ENCODE measurements around the gene LARP7.

Gene LARP7

GRCh38 chr4:112702892-112703291, 65.9 kb downstream of the LARP7 start:
- TF ChIP-seq TOX (CRISPR knock-in tag; IDR thresholded peaks at IDR 0.05; ENCODE audit: borderline replicate concordance) (no peak), POU6F1 (CRISPR knock-in tag; IDR thresholded peaks at IDR 0.05; ENCODE audit: borderline replicate concordance, low read depth) (no peak), CREB5 (CRISPR knock-in tag; IDR thresholded peaks at IDR 0.05; ENCODE audit: low read depth) (no peak), GLIS3 (CRISPR knock-in tag; IDR thresholded peaks at IDR 0.05) (no peak), ISL1 (CRISPR knock-in tag; IDR thresholded peaks at IDR 0.05) (no peak), RARB (CRISPR knock-in tag; IDR thresholded peaks at IDR 0.05) (no peak), PPARA (CRISPR knock-in tag; IDR thresholded peaks at IDR 0.05; ENCODE audit: borderline replicate concordance) (no peak), ZNF565 (CRISPR knock-in tag; conservative IDR thresholded peaks at IDR 0.05; ENCODE audit: low read depth) (no peak), TSHZ2 (CRISPR knock-in tag; IDR thresholded peaks at IDR 0.05) (no peak)
- ATAC-seq: no peak

- ATAC-seq: no peak
- TF ChIP-seq ZNF70 (CRISPR knock-in tag; IDR thresholded peaks at IDR 0.05) (no peak), ESRRG (CRISPR knock-in tag; IDR thresholded peaks at IDR 0.05) (no peak), GLIS3 (CRISPR knock-in tag; IDR thresholded peaks at IDR 0.05) (no peak), SNAI2 (CRISPR knock-in tag; IDR thresholded peaks at IDR 0.05) (no peak), TOX (CRISPR knock-in tag; IDR thresholded peaks at IDR 0.05; ENCODE audit: borderline replicate concordance) (no peak), ZC3H10 (CRISPR knock-in tag; IDR thresholded peaks at IDR 0.05) (no peak), ZFP30 (CRISPR knock-in tag; IDR thresholded peaks at IDR 0.05) (no peak), TCF4 (CRISPR knock-in tag; IDR thresholded peaks at IDR 0.05; ENCODE audit: borderline replicate concordance) (no peak), POU6F1 (CRISPR knock-in tag; IDR thresholded peaks at IDR 0.05; ENCODE audit: borderline replicate concordance, low read depth) (no peak), BACH2 (CRISPR knock-in tag; IDR thresholded peaks at IDR 0.05; ENCODE audit: borderline replicate concordance) (no peak), ISL1 (CRISPR knock-in tag; IDR thresholded peaks at IDR 0.05) (no peak), PATZ1 (CRISPR knock-in tag; IDR thresholded peaks at IDR 0.05; ENCODE audit: borderline replicate concordance) (no peak), ZNF8 (CRISPR knock-in tag; IDR thresholded peaks at IDR 0.05) (no peak), TSHZ2 (CRISPR knock-in tag; IDR thresholded peaks at IDR 0.05) (no peak), PPARA (CRISPR knock-in tag; IDR thresholded peaks at IDR 0.05; ENCODE audit: borderline replicate concordance) (no peak), RARB (CRISPR knock-in tag; IDR thresholded peaks at IDR 0.05) (no peak), CSDC2 (CRISPR knock-in tag; IDR thresholded peaks at IDR 0.05) (no peak), CREB5 (CRISPR knock-in tag; IDR thresholded peaks at IDR 0.05; ENCODE audit: low read depth) (no peak), OSR1 (CRISPR knock-in tag; IDR thresholded peaks at IDR 0.05) (no peak)
- TF ChIP-seq, protein P1, sequence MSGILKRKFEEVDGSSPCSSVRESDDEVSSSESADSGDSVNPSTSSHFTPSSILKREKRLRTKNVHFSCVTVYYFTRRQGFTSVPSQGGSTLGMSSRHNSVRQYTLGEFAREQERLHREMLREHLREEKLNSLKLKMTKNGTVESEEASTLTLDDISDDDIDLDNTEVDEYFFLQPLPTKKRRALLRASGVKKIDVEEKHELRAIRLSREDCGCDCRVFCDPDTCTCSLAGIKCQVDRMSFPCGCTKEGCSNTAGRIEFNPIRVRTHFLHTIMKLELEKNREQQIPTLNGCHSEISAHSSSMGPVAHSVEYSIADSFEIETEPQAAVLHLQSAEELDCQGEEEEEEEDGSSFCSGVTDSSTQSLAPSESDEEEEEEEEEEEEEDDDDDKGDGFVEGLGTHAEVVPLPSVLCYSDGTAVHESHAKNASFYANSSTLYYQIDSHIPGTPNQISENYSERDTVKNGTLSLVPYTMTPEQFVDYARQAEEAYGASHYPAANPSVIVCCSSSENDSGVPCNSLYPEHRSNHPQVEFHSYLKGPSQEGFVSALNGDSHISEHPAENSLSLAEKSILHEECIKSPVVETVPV (CRISPR knock-in tag; IDR thresholded peaks at IDR 0.05): no peak
Measured at GRCh38 chr4:112704322-112704721, 67.4 kb downstream of the LARP7 start.
